Natural killer cell treated with Interleukin-12 subunit alpha and Interleukin-12 subunit beta and Interleukin-15 and Interleukin-18, amount 100 ng/mL, for 72 hours (primary cell): ENCODE results near the gene MARF1. TPM values are rescaled to one million over a fixed set of nuclear protein-coding genes. Genes with fewer than 3 reads are reported as not detected.
"Not testable (repeated sequence)": the region's sequence is repeated elsewhere in the genome, so short reads cannot be mapped to it uniquely, and the experiment has no call there.

Experiments used
- ATAC-seq, 2 donors: fragments of 150-1000 bp; cut with Tn5 transposase in 1 of 2; sonication (Bioruptor Pico), chemical (Tn5 transposase) in 1 of 2; 2 replicates each; pipeline ENCODE4 v1.10.0; 2021
- DNase-seq: peaks from one replicate; pipeline ENCODE4 v3.0.0; 2022; ENCODE audit warnings: low spot score
- H3K27ac Mint-ChIP-seq, 2 donors: 1 replicate in 1 of 2; 2 replicates in 1 of 2; pipeline ENCODE4 v1.8.0; 2022; ENCODE audit warnings: mixed read lengths in 2 of 2, mild to moderate bottlenecking in 1 of 2, moderate library complexity in 1 of 2
- H3K27me3 Mint-ChIP-seq, 2 donors: 1 replicate in 1 of 2; 2 replicates in 1 of 2; pipeline ENCODE4 v1.8.0; 2022; ENCODE audit warnings: mixed read lengths in 2 of 2
- H3K36me3 Mint-ChIP-seq: one replicate; pipeline ENCODE4 v1.8.0; 2022; ENCODE audit warnings: mixed read lengths
- H3K4me1 Mint-ChIP-seq, 2 donors: 1 replicate in 1 of 2; 2 replicates in 1 of 2; pipeline ENCODE4 v1.8.0; 2022; ENCODE audit warnings: low read depth in 2 of 2, mixed read lengths in 2 of 2, mild to moderate bottlenecking in 1 of 2
- H3K4me3 Mint-ChIP-seq: one replicate; pipeline ENCODE4 v1.8.0; 2022; ENCODE audit warnings: mixed read lengths
- H3K9me3 Mint-ChIP-seq: 2 replicates; pipeline ENCODE4 v1.8.0; 2022; ENCODE audit warnings: mixed read lengths
- total RNA-seq, 2 donors: library from RNA; stranded (reverse); gene quantifications; one replicate each; pipeline ENCODE4 v1.2.3, GENCODE V29; 2022

The MARF1 gene, protein sequence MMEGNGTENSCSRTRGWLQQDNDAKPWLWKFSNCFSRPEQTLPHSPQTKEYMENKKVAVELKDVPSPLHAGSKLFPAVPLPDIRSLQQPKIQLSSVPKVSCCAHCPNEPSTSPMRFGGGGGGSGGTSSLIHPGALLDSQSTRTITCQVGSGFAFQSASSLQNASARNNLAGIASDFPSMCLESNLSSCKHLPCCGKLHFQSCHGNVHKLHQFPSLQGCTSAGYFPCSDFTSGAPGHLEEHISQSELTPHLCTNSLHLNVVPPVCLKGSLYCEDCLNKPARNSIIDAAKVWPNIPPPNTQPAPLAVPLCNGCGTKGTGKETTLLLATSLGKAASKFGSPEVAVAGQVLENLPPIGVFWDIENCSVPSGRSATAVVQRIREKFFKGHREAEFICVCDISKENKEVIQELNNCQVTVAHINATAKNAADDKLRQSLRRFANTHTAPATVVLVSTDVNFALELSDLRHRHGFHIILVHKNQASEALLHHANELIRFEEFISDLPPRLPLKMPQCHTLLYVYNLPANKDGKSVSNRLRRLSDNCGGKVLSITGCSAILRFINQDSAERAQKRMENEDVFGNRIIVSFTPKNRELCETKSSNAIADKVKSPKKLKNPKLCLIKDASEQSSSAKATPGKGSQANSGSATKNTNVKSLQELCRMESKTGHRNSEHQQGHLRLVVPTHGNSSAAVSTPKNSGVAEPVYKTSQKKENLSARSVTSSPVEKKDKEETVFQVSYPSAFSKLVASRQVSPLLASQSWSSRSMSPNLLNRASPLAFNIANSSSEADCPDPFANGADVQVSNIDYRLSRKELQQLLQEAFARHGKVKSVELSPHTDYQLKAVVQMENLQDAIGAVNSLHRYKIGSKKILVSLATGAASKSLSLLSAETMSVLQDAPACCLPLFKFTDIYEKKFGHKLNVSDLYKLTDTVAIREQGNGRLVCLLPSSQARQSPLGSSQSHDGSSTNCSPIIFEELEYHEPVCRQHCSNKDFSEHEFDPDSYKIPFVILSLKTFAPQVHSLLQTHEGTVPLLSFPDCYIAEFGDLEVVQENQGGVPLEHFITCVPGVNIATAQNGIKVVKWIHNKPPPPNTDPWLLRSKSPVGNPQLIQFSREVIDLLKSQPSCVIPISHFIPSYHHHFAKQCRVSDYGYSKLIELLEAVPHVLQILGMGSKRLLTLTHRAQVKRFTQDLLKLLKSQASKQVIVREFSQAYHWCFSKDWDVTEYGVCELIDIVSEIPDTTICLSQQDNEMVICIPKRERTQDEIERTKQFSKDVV (N-terminal part only)
- 10 to 100 TPM; 63.9 to 76.0 TPM for total RNA-seq

- Mint-ChIP-seq H3K4me3 (peak within 1 kb of the TSS; percentile 89), H3K27ac (peak within 1 kb of the TSS; percentile 88 to 91)
- peak; percentile 95 to 98 for ATAC-seq
Observed at GRCh38 chr16:15643048-15643945, at the start of gene MARF1. MARF1 (minus strand) TSS chr16:15643154; CDS start chr16:15639233, 3,921 bp downstream.

DNA sequence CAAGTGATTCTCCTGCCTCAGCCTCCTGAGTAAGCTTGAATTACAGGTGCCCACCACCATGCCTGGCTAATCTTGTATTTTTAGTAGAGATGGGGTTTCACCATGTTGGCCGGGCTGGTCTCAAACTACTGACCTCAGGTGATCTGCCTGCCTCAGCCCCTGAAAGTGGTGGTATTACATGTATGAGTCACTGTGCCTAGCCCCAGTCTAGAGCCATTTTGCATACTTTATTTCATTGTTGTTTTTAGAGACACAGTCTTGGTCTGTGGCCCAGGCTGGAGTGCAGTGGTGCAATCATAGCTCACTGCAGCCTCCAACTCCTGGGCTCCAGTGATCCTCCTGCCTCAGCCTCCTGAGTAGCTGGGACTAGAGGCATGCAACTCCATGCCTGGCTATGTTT is 49.6 kb upstream of the MARF1 start:
- H3K4me3 Mint-ChIP-seq, H3K27ac Mint-ChIP-seq, H3K9me3 Mint-ChIP-seq, H3K36me3 Mint-ChIP-seq, ATAC-seq, H3K27me3 Mint-ChIP-seq, DNase-seq, H3K4me1 Mint-ChIP-seq: not testable (repeated sequence)

More at GRCh38 chr16:15643048-15643945, at the start of gene MARF1:
- no peaks in the 10 kb centered on the region for H3K27me3 Mint-ChIP-seq
- H3K9me3 Mint-ChIP-seq: no peaks in the 10 kb centered on the region
- H3K36me3 Mint-ChIP-seq: peaks cover 8% of the 10 kb centered on the region
- peak; percentile 99 for DNase-seq
- H3K4me1 Mint-ChIP-seq: peaks cover 27 to 45% of the 10 kb centered on the region in 2 donors

- Mint-ChIP-seq H3K4me3 (no peak overlapping the region), H3K27me3 (no peaks in the 10 kb centered on the region), H3K4me1 (no peaks in the 10 kb centered on the region), H3K36me3 (peaks cover 4% of the 10 kb centered on the region), H3K9me3 (no peaks in the 10 kb centered on the region), H3K27ac (no peak overlapping the region)
- ATAC-seq (no peak), DNase-seq (no peak)
Observed at GRCh38 chr16:15691046-15691445, 48.1 kb upstream of the MARF1 start.

- Mint-ChIP-seq H3K4me1 (peaks cover 0 to 3% of the 10 kb centered on the region in 2 donors), H3K27ac (no peak overlapping the region), H3K36me3 (peaks cover 4% of the 10 kb centered on the region), H3K4me3 (no peak overlapping the region), H3K27me3 (no peaks in the 10 kb centered on the region), H3K9me3 (no peaks in the 10 kb centered on the region)
- DNase-seq: no peak
- no peak for ATAC-seq
Observed at GRCh38 chr16:15690296-15690695, 47.3 kb upstream of the MARF1 start.

- no peaks in the 10 kb centered on the region for H3K9me3 Mint-ChIP-seq
- ATAC-seq (no peak), DNase-seq (no peak)
- H3K27me3 Mint-ChIP-seq: no peaks in the 10 kb centered on the region
- H3K4me1 Mint-ChIP-seq: peaks cover 0 to 3% of the 10 kb centered on the region in 2 donors
- H3K36me3 Mint-ChIP-seq: peaks cover 4% of the 10 kb centered on the region
- H3K4me3 Mint-ChIP-seq: no peak overlapping the region
- H3K27ac Mint-ChIP-seq: no peak overlapping the region
Observed at GRCh38 chr16:15689290-15689689, 46.3 kb upstream of the MARF1 start.

DNA sequence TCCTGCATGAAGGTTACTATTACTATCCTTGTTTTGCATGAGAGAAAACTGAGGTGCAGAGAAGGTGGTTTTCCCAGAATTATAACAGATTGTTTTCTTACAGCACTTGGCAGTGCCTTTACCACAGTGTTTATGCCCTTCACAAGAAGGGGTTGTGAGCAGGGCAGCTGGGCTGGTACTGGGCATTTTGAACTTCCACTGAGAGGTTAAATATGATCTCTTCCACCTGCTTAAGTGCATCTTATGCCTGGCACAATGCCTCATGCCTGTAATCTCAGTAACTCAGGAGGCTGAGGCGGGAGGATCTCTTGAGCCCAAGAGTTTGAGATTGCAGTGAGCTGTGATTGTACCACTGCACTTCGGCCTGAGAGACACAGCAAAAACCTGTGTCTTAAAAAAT is 43.3 kb upstream of the MARF1 start:
- no peak overlapping the region for H3K4me3 Mint-ChIP-seq
- ATAC-seq (no peak), DNase-seq (no peak)
- H3K27me3 Mint-ChIP-seq: no peaks in the 10 kb centered on the region
- no peak overlapping the region for H3K27ac Mint-ChIP-seq
- H3K9me3 Mint-ChIP-seq: no peaks in the 10 kb centered on the region
- H3K4me1 Mint-ChIP-seq: peaks cover 0 to 6% of the 10 kb centered on the region in 2 donors
- peaks cover 4% of the 10 kb centered on the region for H3K36me3 Mint-ChIP-seq

- no peak for ATAC-seq
- Mint-ChIP-seq H3K27me3 (no peaks in the 10 kb centered on the region), H3K27ac (no peak overlapping the region), H3K36me3 (peaks cover 12% of the 10 kb centered on the region), H3K4me1 (peaks cover 0 to 13% of the 10 kb centered on the region in 2 donors), H3K9me3 (no peaks in the 10 kb centered on the region), H3K4me3 (no peak overlapping the region)
- DNase-seq: no peak
Observed at GRCh38 chr16:15682105-15682570, 39.2 kb upstream of the MARF1 start.

DNA sequence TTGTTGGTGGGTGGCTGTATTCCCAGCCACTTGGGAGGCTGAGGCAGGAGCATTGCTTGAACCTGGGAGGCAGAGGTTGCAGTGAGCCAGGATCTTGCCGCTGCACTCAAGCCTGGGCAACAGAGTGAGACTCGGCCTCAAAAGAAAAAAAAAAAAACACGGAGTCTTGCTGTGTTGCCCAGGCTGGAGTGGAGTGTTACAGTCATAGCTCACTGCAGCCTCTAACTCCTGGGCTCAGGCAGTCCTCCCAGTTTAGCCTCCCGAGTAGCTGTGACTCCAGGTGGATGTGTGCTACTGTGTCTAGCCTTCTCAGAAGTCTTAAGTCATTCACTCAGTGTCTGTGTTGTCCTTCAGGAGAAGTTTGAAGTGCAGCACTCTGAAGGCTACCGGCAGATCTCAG is 34.5 kb upstream of the MARF1 start:
- ATAC-seq: no peak
- H3K4me1 Mint-ChIP-seq: peaks cover 19 to 35% of the 10 kb centered on the region in 2 donors
- no peaks in the 10 kb centered on the region for H3K27me3 Mint-ChIP-seq
- H3K9me3 Mint-ChIP-seq: no peaks in the 10 kb centered on the region
- peaks cover 12% of the 10 kb centered on the region for H3K36me3 Mint-ChIP-seq
- DNase-seq: no peak
- H3K27ac Mint-ChIP-seq: no peak overlapping the region
- H3K4me3 Mint-ChIP-seq: no peak overlapping the region

- Mint-ChIP-seq H3K4me3 (no peak overlapping the region), H3K27ac (peak overlapping the region; percentile 31 to 93), H3K36me3 (peaks cover 12% of the 10 kb centered on the region), H3K27me3 (no peaks in the 10 kb centered on the region), H3K9me3 (no peaks in the 10 kb centered on the region), H3K4me1 (peaks cover 20 to 39% of the 10 kb centered on the region in 2 donors)
- no peak for DNase-seq
- ATAC-seq: no peak
Observed at GRCh38 chr16:15676506-15676905, 33.6 kb upstream of the MARF1 start.

DNA sequence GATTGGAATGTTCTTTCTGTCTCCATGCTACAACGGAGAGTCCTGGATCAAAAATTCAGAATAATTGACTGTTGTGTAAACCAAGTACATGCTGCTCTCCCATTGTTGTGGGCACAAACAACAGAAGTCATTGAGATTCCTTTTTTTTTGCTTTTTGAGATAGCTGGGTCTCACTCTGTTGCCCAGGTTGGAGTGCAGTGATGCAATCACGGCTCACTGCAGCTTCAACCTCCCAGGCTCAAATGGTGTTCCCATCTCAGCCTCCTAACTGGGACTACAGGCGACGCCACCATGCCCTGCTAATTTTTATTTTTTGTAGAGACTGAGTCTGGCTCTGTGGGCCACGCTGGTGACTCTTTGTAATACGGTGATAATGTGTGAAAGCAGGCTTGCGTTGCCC is 31.6 kb upstream of the MARF1 start:
- peaks cover 6% of the 10 kb centered on the region for H3K36me3 Mint-ChIP-seq
- ATAC-seq: no peak
- H3K27ac Mint-ChIP-seq: peak overlapping the region; percentile 85 to 93
- no peaks in the 10 kb centered on the region for H3K27me3 Mint-ChIP-seq
- no peak for DNase-seq
- H3K4me1 Mint-ChIP-seq: peaks cover 20 to 40% of the 10 kb centered on the region in 2 donors
- no peaks in the 10 kb centered on the region for H3K9me3 Mint-ChIP-seq
- H3K4me3 Mint-ChIP-seq: no peak overlapping the region

GRCh38 chr16:15672514-15673167 is 29.7 kb upstream of the MARF1 start:
- H3K4me1 Mint-ChIP-seq: peaks cover 20 to 38% of the 10 kb centered on the region in 2 donors
- DNase-seq (peak; percentile 82), ATAC-seq (peak; percentile 90 to 96)
- peak overlapping the region; percentile 85 to 93 for H3K27ac Mint-ChIP-seq
- no peaks in the 10 kb centered on the region for H3K36me3 Mint-ChIP-seq
- H3K27me3 Mint-ChIP-seq: no peaks in the 10 kb centered on the region
- no peaks in the 10 kb centered on the region for H3K9me3 Mint-ChIP-seq
- peak overlapping the region; percentile 58 for H3K4me3 Mint-ChIP-seq

DNA sequence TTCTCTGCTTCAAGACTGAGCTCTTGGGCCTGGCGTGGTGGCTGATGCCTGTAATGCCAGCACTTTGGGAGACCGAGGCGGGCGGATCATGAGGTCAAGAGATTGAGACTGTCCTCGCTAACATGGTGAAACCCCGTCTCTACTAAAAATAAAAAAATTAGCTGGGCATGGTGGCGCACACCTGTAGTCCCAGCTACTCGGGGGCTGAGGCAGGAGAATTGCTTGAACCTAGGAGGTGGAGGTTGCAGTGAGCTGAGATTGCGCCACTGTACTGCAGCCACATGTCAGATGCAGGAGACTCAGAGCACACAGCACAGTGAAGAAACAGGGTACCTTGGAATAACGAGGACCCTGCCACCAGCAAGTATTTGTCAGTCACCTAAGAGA is 29.2 kb upstream of the MARF1 start:
- ATAC-seq, H3K4me3 Mint-ChIP-seq, H3K36me3 Mint-ChIP-seq, DNase-seq, H3K9me3 Mint-ChIP-seq, H3K27me3 Mint-ChIP-seq: not testable (repeated sequence)
- Mint-ChIP-seq H3K27ac (peak overlapping the region; percentile 85 to 93), H3K4me1 (peaks cover 20 to 37% of the 10 kb centered on the region in 2 donors)
